Body of pancreas (tissue), 4 donors: ENCODE measurements around the gene ROR1.

ENCODE experiments used
- POLR2A ChIP-seq, 3 donors: fragments of 450-650 bp; IDR thresholded peaks; one replicate each; pipeline ENCODE4 v1.6.1; 2016; ENCODE audit warnings: antibody characterized with exemption in 3 of 3, mild to moderate bottlenecking in 2 of 3
- TF ChIP-seq, protein P1 (sequence below), 7 experiments: fragments of 450-650 bp in 4 of 7; fragments of 200-600 bp in 3 of 7; sonication (generic) in 3 of 7; IDR thresholded peaks; one replicate each; pipeline ENCODE4 v1.5.1; 2016 to 2019; ENCODE audit warnings: antibody characterized with exemption in 7 of 7

DNA sequence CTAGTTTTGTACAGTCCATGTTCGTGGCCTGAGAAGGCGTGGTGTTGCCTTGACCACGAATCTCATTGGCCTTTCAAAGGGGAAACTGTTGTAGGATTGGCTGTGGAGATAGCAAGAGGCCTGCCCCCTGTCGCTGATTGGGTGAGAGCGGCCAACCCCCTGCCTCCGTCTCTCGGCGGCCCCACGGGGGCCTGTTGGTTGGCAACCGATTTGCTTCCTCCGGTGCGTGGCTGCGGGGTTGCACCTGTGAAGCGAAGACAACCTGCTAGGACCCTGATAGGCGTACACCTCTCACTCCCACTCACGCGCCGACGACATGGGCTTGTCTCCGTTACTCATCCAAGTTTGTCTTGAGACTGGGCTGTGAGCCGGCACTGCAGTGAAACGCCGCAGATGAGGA is 429.6 kb downstream of the ROR1 start, which contains the start of gene UBE2U:
- TF ChIP-seq, protein P1, sequence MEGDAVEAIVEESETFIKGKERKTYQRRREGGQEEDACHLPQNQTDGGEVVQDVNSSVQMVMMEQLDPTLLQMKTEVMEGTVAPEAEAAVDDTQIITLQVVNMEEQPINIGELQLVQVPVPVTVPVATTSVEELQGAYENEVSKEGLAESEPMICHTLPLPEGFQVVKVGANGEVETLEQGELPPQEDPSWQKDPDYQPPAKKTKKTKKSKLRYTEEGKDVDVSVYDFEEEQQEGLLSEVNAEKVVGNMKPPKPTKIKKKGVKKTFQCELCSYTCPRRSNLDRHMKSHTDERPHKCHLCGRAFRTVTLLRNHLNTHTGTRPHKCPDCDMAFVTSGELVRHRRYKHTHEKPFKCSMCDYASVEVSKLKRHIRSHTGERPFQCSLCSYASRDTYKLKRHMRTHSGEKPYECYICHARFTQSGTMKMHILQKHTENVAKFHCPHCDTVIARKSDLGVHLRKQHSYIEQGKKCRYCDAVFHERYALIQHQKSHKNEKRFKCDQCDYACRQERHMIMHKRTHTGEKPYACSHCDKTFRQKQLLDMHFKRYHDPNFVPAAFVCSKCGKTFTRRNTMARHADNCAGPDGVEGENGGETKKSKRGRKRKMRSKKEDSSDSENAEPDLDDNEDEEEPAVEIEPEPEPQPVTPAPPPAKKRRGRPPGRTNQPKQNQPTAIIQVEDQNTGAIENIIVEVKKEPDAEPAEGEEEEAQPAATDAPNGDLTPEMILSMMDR (IDR thresholded peaks at IDR 0.05) = no peak
- TF ChIP-seq POLR2A (IDR thresholded peaks at IDR 0.05) = no peak
